ENCODE results near the gene CAPN9.
"Not testable (repeated sequence)": the region's sequence is repeated elsewhere in the genome, so short reads cannot be mapped to it uniquely, and the experiment has no call there.

CAPN9 gene

GRCh38 chr1:230844561-230844960 is 97.4 kb downstream of the CAPN9 start:
- H3K4me3 ChIP-seq (ENCODE audit: low read depth, low read length), result no peak overlapping the region
- no peak for TF ChIP-seq POLR2A (IDR thresholded peaks at IDR 0.05; ENCODE audit: extremely low read depth, insufficient read length)
- no peak for TF ChIP-seq MAX (IDR thresholded peaks at IDR 0.05; ENCODE audit: low read depth, low read length)
- DNase-seq (ENCODE audit: low read depth), result no peak

- not testable (repeated sequence) for DNase-seq (ENCODE audit: low read depth); H3K4me3 ChIP-seq (ENCODE audit: low read depth, low read length)
Observed at GRCh38 chr1:230845184-230845583, 98.0 kb downstream of the CAPN9 start.

- TF ChIP-seq CTCF (IDR thresholded peaks at IDR 0.05; ENCODE audit: low read depth, low read length) (no peak), MYC (IDR thresholded peaks at IDR 0.05; ENCODE audit: low read depth, low read length) (no peak)
- no peak for DNase-seq (ENCODE audit: low read depth)
- no peak overlapping the region for H3K4me3 ChIP-seq (ENCODE audit: low read depth, low read length)
Observed at GRCh38 chr1:230848235-230848634, 101.0 kb downstream of the CAPN9 start.

- no peak overlapping the region for H3K4me3 ChIP-seq (ENCODE audit: low read depth, low read length)
- TF ChIP-seq MYC (IDR thresholded peaks at IDR 0.05; ENCODE audit: low read depth, low read length) (no peak), POLR2A (IDR thresholded peaks at IDR 0.05; ENCODE audit: extremely low read depth, insufficient read length) (no peak), MAX (IDR thresholded peaks at IDR 0.05; ENCODE audit: low read depth, low read length) (no peak), CTCF (IDR thresholded peaks at IDR 0.05; ENCODE audit: low read depth, low read length) (no peak)
- DNase-seq (ENCODE audit: low read depth), result no peak
Observed at GRCh38 chr1:230849451-230850224, 102.5 kb downstream of the CAPN9 start.

GRCh38 chr1:230850547-230850946 is 103.4 kb downstream of the CAPN9 start:
- DNase-seq (ENCODE audit: low read depth), result no peak
- TF ChIP-seq CTCF (IDR thresholded peaks at IDR 0.05; ENCODE audit: low read depth, low read length) (no peak), MYC (IDR thresholded peaks at IDR 0.05; ENCODE audit: low read depth, low read length) (no peak), POLR2A (IDR thresholded peaks at IDR 0.05; ENCODE audit: extremely low read depth, insufficient read length) (no peak), MAX (IDR thresholded peaks at IDR 0.05; ENCODE audit: low read depth, low read length) (no peak)
- no peak overlapping the region for H3K4me3 ChIP-seq (ENCODE audit: low read depth, low read length)

GRCh38 chr1:230851291-230851691 is 104.1 kb downstream of the CAPN9 start:
- no peak overlapping the region for H3K4me3 ChIP-seq (ENCODE audit: low read depth, low read length)
- DNase-seq (ENCODE audit: low read depth), result no peak
- TF ChIP-seq MAX (IDR thresholded peaks at IDR 0.05; ENCODE audit: low read depth, low read length), result no peak
- no peak for TF ChIP-seq MYC (IDR thresholded peaks at IDR 0.05; ENCODE audit: low read depth, low read length)

Data from NB4 (cell line).